Posterior vena cava (tissue), 2 donors: ENCODE measurements around the gene PSMD1. TPM values are rescaled to one million over a fixed set of nuclear protein-coding genes. Genes with fewer than 3 reads are reported as not detected.

Experiments used
- DNase-seq: peaks from one replicate; pipeline ENCODE4 v3.0.0-alpha.2; 2020; ENCODE audit warnings: low spot score
- intact Hi-C, 2 donors: fragments of 100-400 bp; cut with DNase I; formaldehyde crosslinking; loops; one replicate each; pipeline versions ENCODE4 v1.14.1 to v1.14.2; 2022 to 2023
- total RNA-seq, 2 donors: library from RNA; stranded (reverse); fragmentation: NEBNext Ultra II Directional; extraction: Animal tissue kit (Norgen Biotek cat#: 25700); gene quantifications; one replicate each; pipeline ENCODE4 v1.2.1, GENCODE V29; 2021
- donor health status: DM: yes; HTN: yes; CAD: no.
- donor health status: DM: yes; HTN: yes; CAD: no.

The PSMD1 gene
- total RNA-seq, 2 donors from 2014 or later, result 76.9 to 89.3 TPM

DNA sequence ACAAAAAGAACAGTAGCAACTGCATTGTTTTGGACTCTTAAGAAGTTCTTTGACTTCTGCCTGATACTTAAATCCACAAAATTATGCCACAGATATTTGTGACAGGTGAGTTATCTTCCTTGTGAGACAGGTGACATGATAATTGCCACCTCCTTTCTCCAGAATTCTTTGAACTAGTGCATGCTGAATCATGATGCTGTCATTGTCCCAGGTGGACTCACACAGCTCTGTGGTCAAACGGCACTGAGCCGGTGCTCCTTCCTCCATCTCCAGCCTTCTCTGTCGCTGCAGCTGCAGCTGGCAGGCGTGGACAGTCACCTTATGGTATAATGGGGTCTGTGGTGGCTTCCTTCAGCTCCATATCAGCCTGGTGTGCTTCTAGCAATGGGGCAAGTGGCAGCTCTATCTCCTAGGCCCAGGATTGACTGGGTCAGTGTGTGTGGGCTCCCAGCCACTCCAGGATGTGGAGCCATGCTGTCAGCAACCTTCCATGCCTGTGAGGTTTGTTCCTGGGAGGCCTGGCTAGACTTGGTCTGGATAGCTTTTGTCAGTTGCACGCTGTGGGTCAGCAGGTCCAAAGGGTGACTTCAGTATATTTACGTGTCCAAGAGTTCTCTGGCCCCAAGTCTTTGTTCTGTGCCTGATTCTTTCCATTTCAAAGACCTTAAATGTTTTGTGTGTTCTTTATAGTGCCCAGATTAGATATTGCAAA lies 157.4 kb downstream of the PSMD1 start:
- intact Hi-C loops, result no loop called here
- DNase-seq, result no peak

DNA sequence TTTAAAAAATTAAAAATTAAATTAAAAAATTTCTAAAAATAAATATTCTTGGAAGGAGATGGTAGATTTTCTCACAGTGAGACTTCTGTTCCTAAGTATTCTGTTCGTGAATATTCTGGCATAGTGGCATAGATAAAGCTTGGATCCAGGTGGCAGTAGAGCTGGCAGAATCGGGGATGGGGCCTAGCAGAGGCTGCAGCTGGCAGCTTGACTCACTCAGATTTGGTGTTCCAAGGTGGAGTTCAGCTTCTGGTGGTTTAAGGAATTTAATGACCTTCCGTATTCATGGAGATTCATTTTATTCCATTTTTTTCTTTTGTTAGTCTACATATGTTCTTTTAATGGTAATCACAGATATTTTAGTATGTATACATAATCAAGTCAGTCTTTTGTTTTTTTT lies 161.7 kb downstream of the PSMD1 start:
- intact Hi-C loops, result no loop called here
- no peak for DNase-seq

DNA sequence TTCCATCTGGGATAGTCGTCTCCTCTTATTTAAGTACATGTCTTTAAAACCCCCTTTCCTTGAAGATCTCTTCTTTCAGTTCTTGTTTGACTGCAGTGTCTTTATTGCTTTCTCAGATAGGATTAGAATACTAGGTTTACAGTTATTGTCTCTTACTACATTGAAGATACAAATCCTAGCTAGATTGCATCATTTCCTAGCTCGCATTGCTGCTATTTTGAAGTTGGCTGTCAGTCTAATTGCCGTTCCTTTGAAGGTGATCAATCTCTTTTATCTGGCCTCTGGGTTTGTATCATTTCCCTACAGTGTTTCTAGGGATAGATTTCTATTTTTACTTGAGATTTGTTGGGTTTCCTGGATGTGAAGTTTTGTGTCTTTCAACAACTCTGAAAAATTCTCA lies 162.6 kb downstream of the PSMD1 start:
- intact Hi-C loops, result no loop called here
- no peak for DNase-seq

DNA sequence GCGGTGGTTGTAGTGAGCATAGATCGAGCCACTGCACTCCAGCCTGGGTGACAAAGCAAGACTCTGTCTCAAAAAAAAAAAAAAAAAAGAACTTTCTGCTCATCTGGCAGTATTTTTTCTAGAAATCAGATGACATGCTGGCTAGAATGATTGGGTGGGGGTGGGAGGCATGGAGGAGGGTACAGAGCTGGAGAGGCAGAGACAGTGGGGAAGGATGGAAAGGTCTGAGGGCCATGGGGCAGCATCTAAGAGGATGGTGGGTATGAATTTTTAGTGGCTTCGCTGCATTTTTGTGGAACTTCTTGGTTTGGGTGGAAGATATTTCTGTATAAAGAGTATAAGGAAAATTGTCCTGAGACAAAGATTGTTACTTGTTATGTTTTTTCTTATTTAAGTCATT lies 165.1 kb downstream of the PSMD1 start:
- intact Hi-C loops, result no loop called here

More for the DNA sequence above, 165.1 kb downstream of the PSMD1 start:
- no peak for DNase-seq

Other genes starting within 250 kb of the PSMD1 start
- gene ITM2C, start 191.9 kb upstream of the PSMD1 start, total RNA-seq, result 10 to 100 TPM; 54.7 to 64.9 TPM
- gene GPR55, start 131.6 kb upstream of the PSMD1 start, total RNA-seq, result under 1 TPM; 0.14 to 0.19 TPM
- gene SPATA3, start 60.7 kb upstream of the PSMD1 start, total RNA-seq, result not detected
- gene C2orf72, start 19.3 kb upstream of the PSMD1 start, total RNA-seq, result under 1 TPM in 1 of 2 donors, not detected in 1; 0.24 TPM
- gene HTR2B, start 68.2 kb downstream of the PSMD1 start, total RNA-seq, result 1 to 10 TPM; 4.9 to 9.4 TPM
- 10 to 100 TPM; 31.6 to 61.9 TPM for gene ARMC9, start 141.8 kb downstream of the PSMD1 start, total RNA-seq